HG03575 (cell line): ENCODE data around the gene PLA2G4E.

Experiments
- ATAC-seq: cut with Tn5 transposase; IDR thresholded peaks from one replicate; pipeline ENCODE4 v1.9.1; 2021; ENCODE audit not compliant: unreplicated experiment, insufficient number of reproducible peaks, low FRiP score; ENCODE audit errors: extremely low read depth

Gene PLA2G4E

GRCh38 chr15:41997845-41998244, 23.0 kb downstream of the PLA2G4E start:
- ATAC-seq, result no peak

GRCh38 chr15:41996921-41997592, 23.8 kb downstream of the PLA2G4E start:
- ATAC-seq, result no peak

GRCh38 chr15:41996376-41996775, 24.5 kb downstream of the PLA2G4E start:
- no peak for ATAC-seq

GRCh38 chr15:41995476-41995855, 25.4 kb downstream of the PLA2G4E start:
- no peak for ATAC-seq

GRCh38 chr15:41994772-41995475, 25.9 kb downstream of the PLA2G4E start:
- no peak for ATAC-seq

GRCh38 chr15:41994171-41994650, 26.6 kb downstream of the PLA2G4E start:
- ATAC-seq, result no peak

- ATAC-seq, result no peak
Measured at GRCh38 chr15:41993472-41994170, 27.2 kb downstream of the PLA2G4E start.

- no peak for ATAC-seq
Measured at GRCh38 chr15:41992803-41993190, 28.0 kb downstream of the PLA2G4E start.

GRCh38 chr15:41992151-41992802, 28.6 kb downstream of the PLA2G4E start:
- ATAC-seq, result no peak

GRCh38 chr15:41990691-41991090, 30.2 kb downstream of the PLA2G4E start:
- ATAC-seq, result no peak

GRCh38 chr15:41990243-41990605, 30.6 kb downstream of the PLA2G4E start:
- ATAC-seq, result no peak

GRCh38 chr15:41989573-41990242, 31.1 kb downstream of the PLA2G4E start:
- no peak for ATAC-seq

- no peak for ATAC-seq
Measured at GRCh38 chr15:41988896-41989572, 31.8 kb downstream of the PLA2G4E start.

GRCh38 chr15:41987925-41988275, 32.9 kb downstream of the PLA2G4E start:
- ATAC-seq, result no peak

- no peak for ATAC-seq
Measured at GRCh38 chr15:41987246-41987924, 33.5 kb downstream of the PLA2G4E start.

- ATAC-seq, result no peak
Measured at GRCh38 chr15:41985236-41986160, 35.3 kb downstream of the PLA2G4E start.

- no peak for ATAC-seq
Measured at GRCh38 chr15:41984622-41985021, 36.2 kb downstream of the PLA2G4E start.
